ENCODE data around the gene SEMG1. TPM values are rescaled to one million over a fixed set of nuclear protein-coding genes. Genes with fewer than 3 reads are reported as not detected.

The SEMG1 gene
- total and polyA plus RNA-seq, 4 experiments from 2014 or later = not detected

GRCh38 chr20:45246109-45246508 lies 39.3 kb downstream of the SEMG1 start:
- ChIA-PET CTCF (ENCODE audit: partially characterized antibody) (no interaction called here), POLR2A (ENCODE audit: partially characterized antibody) (no interaction called here)

GRCh38 chr20:45247865-45248264 lies 41.0 kb downstream of the SEMG1 start:
- no peaks in the 10 kb centered on the region for H3K36me3 Mint-ChIP-seq
- H3K4me1 ChIP-seq (ENCODE audit: insufficient read depth, low read length) = no peaks in the 10 kb centered on the region
- H3K4me1 Mint-ChIP-seq = no peaks in the 10 kb centered on the region
- intact Hi-C loops (cut with micrococcal nuclease) = no loop called here
- H3K27me3 ChIP-seq (ENCODE audit: insufficient read depth, low read length) = peaks cover 10% of the 10 kb centered on the region
- no peaks in the 10 kb centered on the region for H3K36me3 ChIP-seq (ENCODE audit: insufficient read depth, low read length)
- H3K9me3 Mint-ChIP-seq = no peaks in the 10 kb centered on the region
- no peak overlapping the region for H3K27ac Mint-ChIP-seq
- no peak overlapping the region for H3K27ac ChIP-seq (ENCODE audit: low read depth, low read length)
- H3K4me3 ChIP-seq (ENCODE audit: low read length in 2 of 2) = no peak overlapping the region
- peaks cover 46 to 62% of the 10 kb centered on the region in 2 donors for H3K27me3 Mint-ChIP-seq
- POLR2A ChIA-PET (ENCODE audit: partially characterized antibody) = no interaction called here
- CTCF ChIA-PET (ENCODE audit: partially characterized antibody) = no interaction called here
- no peaks in the 10 kb centered on the region for H3K9me3 ChIP-seq (ENCODE audit: control insufficient read depth in 1 of 2, low read length in 2 of 2)
- DNase-seq = no peak
- no peak overlapping the region for H3K4me3 Mint-ChIP-seq

More at GRCh38 chr20:45246109-45246508, 39.3 kb downstream of the SEMG1 start:
- H3K9me3 ChIP-seq (ENCODE audit: control insufficient read depth in 1 of 2, low read length in 2 of 2) = no peaks in the 10 kb centered on the region
- DNase-seq = no peak
- no peaks in the 10 kb centered on the region for H3K4me1 Mint-ChIP-seq
- no peaks in the 10 kb centered on the region for H3K36me3 ChIP-seq (ENCODE audit: insufficient read depth, low read length)
- no peak overlapping the region for H3K27ac Mint-ChIP-seq
- intact Hi-C loops (cut with micrococcal nuclease) = no loop called here
- H3K4me1 ChIP-seq (ENCODE audit: insufficient read depth, low read length) = no peaks in the 10 kb centered on the region
- no peaks in the 10 kb centered on the region for H3K36me3 Mint-ChIP-seq
- H3K27me3 Mint-ChIP-seq = peaks cover 47 to 56% of the 10 kb centered on the region in 2 donors
- no peaks in the 10 kb centered on the region for H3K9me3 Mint-ChIP-seq
- H3K4me3 ChIP-seq (ENCODE audit: low read length in 2 of 2) = no peak overlapping the region
- no peak overlapping the region for H3K4me3 Mint-ChIP-seq
- peaks cover 3% of the 10 kb centered on the region for H3K27me3 ChIP-seq (ENCODE audit: insufficient read depth, low read length)
- no peak overlapping the region for H3K27ac ChIP-seq (ENCODE audit: low read depth, low read length)

GRCh38 chr20:45248609-45249008 lies 41.8 kb downstream of the SEMG1 start:
- H3K27ac ChIP-seq (ENCODE audit: low read depth, low read length) = no peak overlapping the region
- no peaks in the 10 kb centered on the region for H3K9me3 ChIP-seq (ENCODE audit: control insufficient read depth in 1 of 2, low read length in 2 of 2)
- no peaks in the 10 kb centered on the region for H3K4me1 Mint-ChIP-seq
- H3K27me3 Mint-ChIP-seq = peaks cover 50 to 63% of the 10 kb centered on the region in 2 donors
- peaks cover 10% of the 10 kb centered on the region for H3K27me3 ChIP-seq (ENCODE audit: insufficient read depth, low read length)
- intact Hi-C loops (cut with micrococcal nuclease) = no loop called here
- no peak overlapping the region for H3K4me3 Mint-ChIP-seq
- CTCF ChIA-PET (ENCODE audit: partially characterized antibody) = no interaction called here
- no peak overlapping the region for H3K4me3 ChIP-seq (ENCODE audit: low read length in 2 of 2)
- no peaks in the 10 kb centered on the region for H3K4me1 ChIP-seq (ENCODE audit: insufficient read depth, low read length)
- no peaks in the 10 kb centered on the region for H3K36me3 ChIP-seq (ENCODE audit: insufficient read depth, low read length)
- DNase-seq = no peak
- POLR2A ChIA-PET (ENCODE audit: partially characterized antibody) = no interaction called here
- H3K27ac Mint-ChIP-seq = no peak overlapping the region
- H3K9me3 Mint-ChIP-seq = no peaks in the 10 kb centered on the region
- no peaks in the 10 kb centered on the region for H3K36me3 Mint-ChIP-seq

- Mint-ChIP-seq H3K4me3 (no peak overlapping the region), H3K36me3 (no peaks in the 10 kb centered on the region), H3K27me3 (peaks cover 39 to 56% of the 10 kb centered on the region in 2 donors), H3K4me1 (peaks cover 0 to 2% (median 0%) of the 10 kb centered on the region in 4 donors), H3K9me3 (no peaks in the 10 kb centered on the region), H3K27ac (no peak overlapping the region)
- ChIA-PET POLR2A (ENCODE audit: partially characterized antibody) (no interaction called here), CTCF (ENCODE audit: partially characterized antibody) (no interaction called here)
- Histone ChIP-seq H3K4me3 (ENCODE audit: low read length in 2 of 2) (no peak overlapping the region), H3K27ac (ENCODE audit: low read depth, low read length) (no peak overlapping the region), H3K27me3 (ENCODE audit: insufficient read depth, low read length) (peaks cover 17% of the 10 kb centered on the region), H3K36me3 (ENCODE audit: insufficient read depth, low read length) (no peaks in the 10 kb centered on the region), H3K4me1 (ENCODE audit: insufficient read depth, low read length) (no peaks in the 10 kb centered on the region), H3K9me3 (ENCODE audit: control insufficient read depth in 1 of 2, low read length in 2 of 2) (no peaks in the 10 kb centered on the region)
- intact Hi-C loops (cut with micrococcal nuclease) = no loop called here
- DNase-seq = no peak
Measured at GRCh38 chr20:45251884-45252560, 45.2 kb downstream of the SEMG1 start.

GRCh38 chr20:45253261-45253660 lies 46.4 kb downstream of the SEMG1 start:
- Histone ChIP-seq H3K27ac (ENCODE audit: low read depth, low read length) (no peak overlapping the region), H3K27me3 (ENCODE audit: insufficient read depth, low read length) (peaks cover 13% of the 10 kb centered on the region), H3K36me3 (ENCODE audit: insufficient read depth, low read length) (no peaks in the 10 kb centered on the region), H3K4me1 (ENCODE audit: insufficient read depth, low read length) (no peaks in the 10 kb centered on the region), H3K4me3 (ENCODE audit: low read length in 2 of 2) (no peak overlapping the region), H3K9me3 (ENCODE audit: control insufficient read depth in 1 of 2, low read length in 2 of 2) (no peaks in the 10 kb centered on the region)
- intact Hi-C loops (cut with micrococcal nuclease) = no loop called here
- DNase-seq = no peak
- Mint-ChIP-seq H3K4me1 (peaks cover 0 to 2% (median 0%) of the 10 kb centered on the region in 4 donors), H3K4me3 (no peak overlapping the region), H3K9me3 (no peaks in the 10 kb centered on the region), H3K27me3 (peaks cover 30 to 49% of the 10 kb centered on the region in 2 donors), H3K27ac (no peak overlapping the region), H3K36me3 (no peaks in the 10 kb centered on the region)
- ChIA-PET CTCF (ENCODE audit: partially characterized antibody) (no interaction called here), POLR2A (ENCODE audit: partially characterized antibody) (no interaction called here)

- Mint-ChIP-seq H3K27me3 (peaks cover 25 to 44% of the 10 kb centered on the region in 2 donors), H3K9me3 (no peaks in the 10 kb centered on the region), H3K4me3 (no peak within 1 kb of the TSS), H3K4me1 (peaks cover 0 to 2% (median 0%) of the 10 kb centered on the region in 4 donors), H3K27ac (no peak within 1 kb of the TSS), H3K36me3 (no peaks in the 10 kb centered on the region)
- POLR2A ChIA-PET (ENCODE audit: partially characterized antibody) = no interaction called here
- Histone ChIP-seq H3K4me1 (ENCODE audit: insufficient read depth, low read length) (no peaks in the 10 kb centered on the region), H3K9me3 (ENCODE audit: control insufficient read depth in 1 of 2, low read length in 2 of 2) (no peaks in the 10 kb centered on the region), H3K27ac (ENCODE audit: low read depth, low read length) (no peak within 1 kb of the TSS), H3K36me3 (ENCODE audit: insufficient read depth, low read length) (no peaks in the 10 kb centered on the region), H3K4me3 (ENCODE audit: low read length in 2 of 2) (no peak within 1 kb of the TSS), H3K27me3 (ENCODE audit: insufficient read depth, low read length) (peaks cover 13% of the 10 kb centered on the region)
- CTCF ChIA-PET (ENCODE audit: partially characterized antibody) = no interaction called here
- intact Hi-C loops (cut with micrococcal nuclease) = no loop called here
- DNase-seq = no peak
Measured at GRCh38 chr20:45254383-45255262, 47.8 kb downstream of the SEMG1 start, which contains the start of gene SLPI. SLPI (minus strand) TSS chr20:45254564; CDS start chr20:45254543, 21 bp downstream.

GRCh38 chr20:45257161-45257560 lies 50.3 kb downstream of the SEMG1 start:
- no peaks in the 10 kb centered on the region for H3K4me1 ChIP-seq (ENCODE audit: insufficient read depth, low read length)
- no peak for DNase-seq
- H3K27me3 Mint-ChIP-seq = peaks cover 26 to 33% of the 10 kb centered on the region in 2 donors
- H3K27me3 ChIP-seq (ENCODE audit: insufficient read depth, low read length) = peaks cover 11% of the 10 kb centered on the region
- ChIA-PET CTCF (ENCODE audit: partially characterized antibody) (interaction anchor here (1.5 kb wide), 1 partner anchor 35 kb away, joined by 3 read pairs; no protein-coding TSS in a partner anchor), POLR2A (ENCODE audit: partially characterized antibody) (no interaction called here)
- no peaks in the 10 kb centered on the region for H3K36me3 Mint-ChIP-seq
- no peaks in the 10 kb centered on the region for H3K9me3 ChIP-seq (ENCODE audit: control insufficient read depth in 1 of 2, low read length in 2 of 2)
- H3K27ac ChIP-seq (ENCODE audit: low read depth, low read length) = no peak overlapping the region
- no peak overlapping the region for H3K4me3 Mint-ChIP-seq
- peaks cover 0 to 2% (median 0%) of the 10 kb centered on the region in 4 donors for H3K4me1 Mint-ChIP-seq
- H3K27ac Mint-ChIP-seq = no peak overlapping the region
- intact Hi-C loops (cut with micrococcal nuclease) = no loop called here
- H3K4me3 ChIP-seq (ENCODE audit: low read length in 2 of 2) = no peak overlapping the region
- no peaks in the 10 kb centered on the region for H3K9me3 Mint-ChIP-seq
- H3K36me3 ChIP-seq (ENCODE audit: insufficient read depth, low read length) = no peaks in the 10 kb centered on the region
